ENCODE data around the gene ROPN1L. TPM values are rescaled to one million over a fixed set of nuclear protein-coding genes. Genes with fewer than 3 reads are reported as not detected.

ROPN1L gene
- total RNA-seq, 4 donors from 2014 or later, result 1.7 TPM; not detected in 3

DNA sequence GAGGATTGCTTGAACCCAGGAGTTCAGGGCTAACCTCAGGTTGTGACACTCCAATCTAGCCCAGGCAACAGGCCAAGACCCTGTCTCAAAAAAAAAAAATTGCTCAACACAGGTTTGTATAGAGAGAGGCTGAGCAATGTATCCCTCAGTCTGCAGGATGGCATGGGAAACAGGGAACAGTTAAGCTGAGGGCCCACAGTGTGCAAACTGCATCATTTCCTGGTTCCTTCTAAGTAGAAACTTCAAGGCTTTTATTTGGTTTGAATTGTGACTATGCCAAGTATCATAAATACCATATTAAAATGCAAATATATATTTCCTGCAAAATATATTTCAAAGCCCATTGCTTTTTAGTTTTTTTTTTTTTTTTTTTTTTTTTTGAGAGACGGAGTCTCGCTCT lies 13.7 kb upstream of the ROPN1L start:
- TF ChIP-seq POLR2A (IDR thresholded peaks at IDR 0.05), result no peak
- TF ChIP-seq, protein P1, sequence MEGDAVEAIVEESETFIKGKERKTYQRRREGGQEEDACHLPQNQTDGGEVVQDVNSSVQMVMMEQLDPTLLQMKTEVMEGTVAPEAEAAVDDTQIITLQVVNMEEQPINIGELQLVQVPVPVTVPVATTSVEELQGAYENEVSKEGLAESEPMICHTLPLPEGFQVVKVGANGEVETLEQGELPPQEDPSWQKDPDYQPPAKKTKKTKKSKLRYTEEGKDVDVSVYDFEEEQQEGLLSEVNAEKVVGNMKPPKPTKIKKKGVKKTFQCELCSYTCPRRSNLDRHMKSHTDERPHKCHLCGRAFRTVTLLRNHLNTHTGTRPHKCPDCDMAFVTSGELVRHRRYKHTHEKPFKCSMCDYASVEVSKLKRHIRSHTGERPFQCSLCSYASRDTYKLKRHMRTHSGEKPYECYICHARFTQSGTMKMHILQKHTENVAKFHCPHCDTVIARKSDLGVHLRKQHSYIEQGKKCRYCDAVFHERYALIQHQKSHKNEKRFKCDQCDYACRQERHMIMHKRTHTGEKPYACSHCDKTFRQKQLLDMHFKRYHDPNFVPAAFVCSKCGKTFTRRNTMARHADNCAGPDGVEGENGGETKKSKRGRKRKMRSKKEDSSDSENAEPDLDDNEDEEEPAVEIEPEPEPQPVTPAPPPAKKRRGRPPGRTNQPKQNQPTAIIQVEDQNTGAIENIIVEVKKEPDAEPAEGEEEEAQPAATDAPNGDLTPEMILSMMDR (IDR thresholded peaks at IDR 0.05), result no peak
- no peak overlapping the region for H3K4me3 ChIP-seq
- no peaks in the 10 kb centered on the region for H3K4me1 ChIP-seq
- H3K27me3 ChIP-seq, result no peaks in the 10 kb centered on the region
- no peaks in the 10 kb centered on the region for H3K9me3 ChIP-seq
- no peak for DNase-seq
- H3K36me3 ChIP-seq, result peaks cover 0 to 87% (median 0%) of the 10 kb centered on the region in 3 donors
- H3K27ac ChIP-seq, result no peak overlapping the region

DNA sequence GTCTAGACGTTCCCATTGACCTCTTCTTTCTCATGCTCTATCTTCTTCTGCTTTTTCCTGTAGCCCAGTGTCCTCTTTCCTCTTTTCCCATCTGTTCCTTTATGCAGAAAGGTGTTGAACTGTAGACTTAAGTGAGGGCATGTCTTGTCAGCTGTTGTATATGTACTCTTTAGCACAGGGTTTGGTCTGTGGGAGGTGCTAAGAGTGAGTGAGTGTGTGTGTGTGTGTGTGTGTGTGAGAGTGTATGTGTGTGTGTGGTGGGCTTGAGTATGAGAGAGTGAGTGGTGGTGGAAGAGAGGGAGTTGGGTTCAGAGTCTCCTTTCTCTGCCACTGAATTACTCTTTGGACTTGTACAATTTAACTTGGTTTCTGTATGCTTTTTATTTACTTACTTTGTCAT lies 10.3 kb upstream of the ROPN1L start:
- H3K4me3 ChIP-seq, result no peak overlapping the region
- H3K36me3 ChIP-seq, result peaks cover 0 to 84% (median 0%) of the 10 kb centered on the region in 3 donors
- H3K9me3 ChIP-seq, result no peaks in the 10 kb centered on the region
- H3K27me3 ChIP-seq, result no peaks in the 10 kb centered on the region
- no peaks in the 10 kb centered on the region for H3K4me1 ChIP-seq
- no peak for TF ChIP-seq POLR2A (IDR thresholded peaks at IDR 0.05)
- TF ChIP-seq, protein P1 (IDR thresholded peaks at IDR 0.05), result no peak
- H3K27ac ChIP-seq, result no peak overlapping the region
- DNase-seq, result no peak

DNA sequence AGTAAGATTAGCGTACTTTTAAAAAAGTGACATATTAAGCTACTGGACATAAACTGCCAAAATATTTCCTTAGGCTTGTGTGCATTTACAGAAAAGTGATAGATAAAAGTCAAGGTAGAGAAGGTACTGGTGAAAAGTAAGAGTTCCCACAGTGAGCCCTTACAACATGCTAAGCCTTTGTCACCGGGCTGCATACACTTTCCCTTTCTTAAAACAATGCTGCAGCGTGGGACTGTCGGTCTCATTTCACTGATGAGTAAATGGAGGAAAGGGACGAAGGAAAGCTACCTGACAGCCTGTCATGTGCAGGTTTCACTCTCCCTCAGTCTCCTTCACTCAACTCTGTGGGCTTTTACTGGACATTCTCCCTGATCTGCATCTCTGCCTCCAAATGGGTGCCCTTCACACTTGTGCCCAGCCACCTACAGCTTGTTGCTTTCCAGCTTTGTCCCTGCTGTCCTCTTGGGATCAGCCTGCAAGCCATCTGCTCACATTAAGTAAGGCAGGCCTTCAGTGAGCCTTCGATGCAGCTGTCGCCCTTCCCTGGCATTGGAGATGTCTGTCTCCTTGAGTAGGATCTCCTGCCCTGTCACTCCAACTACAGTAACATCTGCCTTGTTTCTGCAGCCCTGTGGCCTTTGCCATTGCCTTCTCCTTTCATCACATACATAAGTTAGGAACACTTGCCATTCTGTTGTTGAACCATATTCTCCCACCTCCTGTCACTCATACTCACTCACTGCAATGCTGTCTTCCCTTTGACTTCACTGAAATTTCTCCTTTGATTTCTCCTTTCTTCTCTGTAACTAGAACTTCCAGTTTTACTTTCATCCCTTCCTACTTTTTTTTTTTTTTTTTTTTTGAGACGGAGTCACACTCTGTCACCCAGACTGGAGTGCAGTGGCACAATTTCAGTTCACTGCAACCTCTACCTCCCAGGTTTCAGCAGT lies 9.3 kb upstream of the ROPN1L start:
- Histone ChIP-seq H3K27me3 (no peaks in the 10 kb centered on the region), H3K9me3 (no peaks in the 10 kb centered on the region), H3K27ac (no peak overlapping the region), H3K36me3 (peaks cover 0 to 81% (median 0%) of the 10 kb centered on the region in 3 donors), H3K4me1 (no peaks in the 10 kb centered on the region), H3K4me3 (no peak overlapping the region)
- TF ChIP-seq, protein P1 (IDR thresholded peaks at IDR 0.05), result no peak
- no peak for TF ChIP-seq POLR2A (IDR thresholded peaks at IDR 0.05)
- DNase-seq, result no peak

DNA sequence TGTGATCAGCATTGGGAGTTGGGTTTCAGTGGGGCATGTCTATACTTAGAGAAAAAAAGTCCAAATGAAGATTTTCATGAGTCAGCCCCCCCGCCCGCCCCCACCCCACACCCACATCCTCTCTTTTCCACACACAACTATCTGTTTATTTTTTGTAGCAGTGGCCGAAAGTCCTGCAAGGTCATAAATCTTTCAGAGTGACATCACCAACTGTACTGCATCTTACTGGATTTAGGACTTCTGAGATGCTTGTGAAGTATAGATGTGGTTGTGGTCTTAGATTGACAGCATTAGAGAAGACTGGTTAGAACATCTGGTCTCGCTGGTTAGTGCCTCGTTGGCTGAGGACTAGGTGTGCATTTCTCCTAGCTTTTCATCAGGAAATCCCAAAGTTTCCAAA lies 7.3 kb upstream of the ROPN1L start:
- no peak for TF ChIP-seq POLR2A (IDR thresholded peaks at IDR 0.05)
- TF ChIP-seq, protein P1 (IDR thresholded peaks at IDR 0.05), result no peak
- Histone ChIP-seq H3K4me1 (no peaks in the 10 kb centered on the region), H3K9me3 (no peaks in the 10 kb centered on the region), H3K27ac (no peak overlapping the region), H3K4me3 (no peak overlapping the region), H3K27me3 (no peaks in the 10 kb centered on the region), H3K36me3 (peaks cover 0 to 75% (median 0%) of the 10 kb centered on the region in 3 donors)
- no peak for DNase-seq

DNA sequence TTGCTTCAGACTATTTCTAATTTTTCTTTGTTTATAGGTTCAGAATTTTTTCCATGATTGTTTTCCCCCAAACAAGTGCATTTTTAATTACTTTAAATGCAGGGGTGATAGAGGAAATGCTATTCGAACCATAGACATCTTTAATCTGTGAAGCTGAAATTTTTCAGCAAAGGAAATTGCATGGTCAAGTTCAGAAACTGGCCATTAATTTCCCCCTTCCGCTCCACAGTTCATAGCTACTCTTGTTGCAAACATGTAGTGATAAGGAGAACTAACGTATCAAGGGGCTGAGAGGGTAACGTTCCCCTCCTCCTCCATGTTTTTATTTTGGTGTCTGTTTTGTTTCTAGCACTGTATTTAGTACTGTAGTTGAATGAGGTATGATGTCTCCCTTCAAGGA lies 3.4 kb upstream of the ROPN1L start:
- peaks cover 0 to 36% (median 0%) of the 10 kb centered on the region in 3 donors for H3K36me3 ChIP-seq
- DNase-seq, result no peak
- H3K4me1 ChIP-seq, result peaks cover 0 to 18% (median 0%) of the 10 kb centered on the region in 4 donors
- H3K4me3 ChIP-seq, result no peak overlapping the region
- H3K27ac ChIP-seq, result no peak overlapping the region
- no peaks in the 10 kb centered on the region for H3K27me3 ChIP-seq
- TF ChIP-seq POLR2A (IDR thresholded peaks at IDR 0.05), result no peak
- TF ChIP-seq, protein P1 (IDR thresholded peaks at IDR 0.05), result no peak
- no peaks in the 10 kb centered on the region for H3K9me3 ChIP-seq
